K562 (cell line): ENCODE measurements around the gene PCF11. TPM values are rescaled to one million over a fixed set of nuclear protein-coding genes. Genes with fewer than 3 reads are reported as not detected.

ENCODE experiments used
- ATAC-seq: fragments of 200-7000 bp; cut with Tn5 transposase; 3 replicates; pipeline ENCODE4 v1.9.1; 2020; ENCODE audit warnings: moderate library complexity
- BruUV-seq: library from RNA; stranded (reverse); fragments of 400-500 nt; replicated peaks from 2 replicates; lab custom pipeline; 2021; lab: Mats Ljungman, UMichigan
- CTCF ChIA-PET: fragments of 300-600 bp; formaldehyde crosslinking; extraction: SDS; loops from one replicate; lab custom pipeline; 2021; ENCODE audit warnings: low intra/inter-chr PET ratio; lab: Yijun Ruan, JAX
- POLR2A ChIA-PET: fragments of 300-600, 350-650 bp; sonication (Branson Sonifier 250); formaldehyde crosslinking; extraction: SDS; loops from one replicate; lab custom pipeline; 2021; ENCODE audit warnings: antibody characterized with exemption, inconsistent platforms; lab: Yijun Ruan, JAX
- DNase-seq, 4 experiments: peaks; one replicate each; pipeline versions ENCODE4 v3.0.0 to v3.0.0-alpha.2; 2011 to 2018; ENCODE audit warnings: low spot score in 3 of 4, mixed read lengths in 3 of 4; ENCODE audit errors: extremely low read depth in 1 of 4
- FAIRE-seq: peaks from 2 replicates; lab custom pipeline; 2011; peaks lifted over from hg19 to GRCh38; lab: Jason Lieb, UNC
- H2AFZ ChIP-seq: 2 replicates; pipeline ENCODE4 v1.6.0; 2011; ENCODE audit warnings: low read depth, low read length, control low read depth, inconsistent platforms
- H3K27ac ChIP-seq: fragments of 200-600 bp; 3 replicates; pipeline ENCODE4 v1.8.0; 2011; ENCODE audit warnings: low read depth, mild to moderate bottlenecking, control low read depth, inconsistent platforms, low read length, moderate library complexity, mixed read lengths; ENCODE audit errors: extremely low read depth
- H3K27me3 ChIP-seq, 2 experiments: fragments of 300-600 bp in 1 of 2; 2 replicates in 1 of 2; 3 replicates in 1 of 2; pipeline versions ENCODE4 v1.6.0 to v1.8.0; 2011; ENCODE audit warnings: inconsistent platforms in 2 of 2, low read length in 2 of 2, mild to moderate bottlenecking in 1 of 2, mixed read lengths in 1 of 2, moderate library complexity in 1 of 2; ENCODE audit not compliant: control insufficient read depth in 2 of 2, insufficient read depth in 2 of 2
- H3K36me3 ChIP-seq: fragments of 300-600 bp; 3 replicates; pipeline ENCODE4 v1.8.0; 2011; ENCODE audit warnings: mild to moderate bottlenecking, low read length, inconsistent platforms; ENCODE audit not compliant: control insufficient read depth, insufficient read depth
- H3K4me1 ChIP-seq, 2 experiments: fragments of 200-600 bp in 1 of 2; replicated peaks in 1 of 2; 2 replicates in 1 of 2; 3 replicates in 1 of 2; pipeline versions ENCODE4 v1.5.1 to v1.8.0; 2011; ENCODE audit warnings: inconsistent platforms in 2 of 2, low read length in 2 of 2, mild to moderate bottlenecking in 1 of 2, mixed read lengths in 1 of 2, moderate library complexity in 1 of 2; ENCODE audit not compliant: control insufficient read depth in 2 of 2, insufficient read depth in 2 of 2
- H3K4me2 ChIP-seq: 2 replicates; pipeline ENCODE4 v1.6.1; 2011; ENCODE audit warnings: low read length, control low read depth, inconsistent platforms, mixed read lengths; ENCODE audit not compliant: insufficient read depth
- H3K4me3 ChIP-seq: fragments of 200-600 bp; sonication (generic), shearing (Covaris generic); 2 replicates; pipeline ENCODE4 v1.5.1; 2016; ENCODE audit warnings: control low read depth, inconsistent platforms
- H3K79me2 ChIP-seq: fragments of 200-600 bp; 3 replicates; pipeline ENCODE4 v1.8.0; 2011; ENCODE audit warnings: low read length, inconsistent platforms; ENCODE audit not compliant: control insufficient read depth, insufficient read depth
- H3K9ac ChIP-seq, 2 experiments: 2 replicates each; pipeline versions ENCODE4 v1.6.0 to v1.6.1; 2011; ENCODE audit warnings: low read depth in 2 of 2, low read length in 2 of 2, control low read depth in 1 of 2, inconsistent platforms in 1 of 2, mild to moderate bottlenecking in 1 of 2, mixed read lengths in 1 of 2; ENCODE audit not compliant: insufficient read depth in 1 of 2
- H3K9me1 ChIP-seq: one replicate; pipeline ENCODE4 v1.6.0; 2011; ENCODE audit warnings: inconsistent platforms, mild to moderate bottlenecking, low read length, moderate library complexity; ENCODE audit not compliant: control insufficient read depth, insufficient read depth
- H3K9me3 ChIP-seq: replicated peaks from 2 replicates; pipeline ENCODE4 v1.5.1; 2011; ENCODE audit warnings: low read depth, low read length, inconsistent platforms; ENCODE audit not compliant: control insufficient read depth, insufficient read depth
- H4K20me1 ChIP-seq: replicated peaks from 2 replicates; pipeline ENCODE4 v1.6.1; 2011; ENCODE audit warnings: low read length, inconsistent platforms, mixed read lengths; ENCODE audit not compliant: control insufficient read depth, insufficient read depth
- ESRRB ChIP-seq: fragments of 250-450 bp; sonication (Bioruptor Pico); IDR thresholded peaks from 2 replicates; pipeline ENCODE4 v1.5.0; 2020; ENCODE audit warnings: mild to moderate bottlenecking, moderate library complexity, borderline replicate concordance
- MAX ChIP-seq: sonication (generic); formaldehyde crosslinking; IDR thresholded peaks from 2 replicates; pipeline ENCODE4 v1.9.0; 2022; ENCODE audit warnings: mild to moderate bottlenecking, missing genetic modification reagents
- RAD21 ChIP-seq, 2 experiments: fragments of 250-450 bp in 1 of 2; fragments of 450-650 bp in 1 of 2; sonication (Bioruptor Pico) in 1 of 2; formaldehyde crosslinking in 1 of 2; IDR thresholded peaks in 1 of 2; conservative IDR thresholded peaks in 1 of 2; 2 replicates each; pipeline versions ENCODE4 v1.4.0 to v1.8.0; 2020 to 2022; ENCODE audit warnings: mild to moderate bottlenecking in 2 of 2, moderate library complexity in 1 of 2
- RAD51 ChIP-seq: fragments of 450-650 bp; IDR thresholded peaks from 2 replicates; pipeline ENCODE4 v1.7.1; 2016; ENCODE audit warnings: low read depth, mild to moderate bottlenecking, borderline replicate concordance
- RBM25 ChIP-seq: fragments of 200-400 bp; formaldehyde crosslinking; IDR thresholded peaks from 2 replicates; pipeline ENCODE4 v1.6.1; 2018; ENCODE audit warnings: low read length, low read depth, moderate library complexity; ENCODE audit not compliant: severe bottlenecking
- RFX5 ChIP-seq: IDR thresholded peaks from 2 replicates; pipeline ENCODE4 v1.6.1; 2011; ENCODE audit warnings: low read depth, mild to moderate bottlenecking, improper control_type of control experiment, low read length
- ZNF121 ChIP-seq: sonication (generic); formaldehyde crosslinking; conservative IDR thresholded peaks from 2 replicates; pipeline ENCODE4 v1.8.0; 2022; ENCODE audit warnings: missing genetic modification reagents
- WGBS: fragments of 100-300 bp; shearing (Covaris generic); methylation state at CpG from one replicate; pipeline ENCODE4 v1.1.6; 2016; ENCODE audit warnings: low coverage, mixed read lengths; ENCODE audit not compliant: insufficient coverage; ENCODE audit errors: missing lambda C conversion rate; 5-methylcytosine and 5-hydroxymethylcytosine counted together
- in situ Hi-C: fragments of 300-500 bp; cut with MboI; formaldehyde crosslinking; loops from 4 replicates; pipeline ENCODE4 v1.15.0; 2018; ENCODE audit warnings: inconsistent platforms, mixed read lengths
- intact Hi-C: fragments of 100-400 bp; cut with micrococcal nuclease; formaldehyde crosslinking; loops from 2 replicates; pipeline ENCODE4 v1.14.2; 2022
- polyA plus RNA-seq, 8 experiments: library from polyadenylated mRNA; depleted of rRNA in 4 of 8; stranded (reverse) in 5 of 8; unstranded in 3 of 8; fragments of >200 nt; fragmentation: Nextera tagmentation in 2 of 8; fragmentation: Illumina TruSeq in 1 of 8; extraction: Ambion mirVana in 2 of 8; extraction: Trizol in 1 of 8; gene quantifications; 2 replicates each; pipeline versions ENCODE4 v1.2.1 to v1.2.3, GENCODE V29; 2011 to 2014; ENCODE audit warnings: inconsistent platforms in 1 of 8, missing spikeins in 1 of 8
- total RNA-seq, 7 experiments: library from RNA; depleted of rRNA in 6 of 7; stranded (reverse); fragments of >200 nt in 6 of 7; fragmentation: Illumina TruSeq in 2 of 7; extraction: Trizol in 2 of 7; gene quantifications; 2 replicates each; pipeline versions ENCODE4 v1.2.1 to v1.2.3, GENCODE V29; 2011 to 2021; ENCODE audit warnings: low replicate concordance in 1 of 7
- TF ChIP-seq, protein P1 (sequence below): fragments of 450-650 bp; formaldehyde crosslinking; IDR thresholded peaks from 2 replicates; pipeline ENCODE4 v1.4.0; 2020; ENCODE audit warnings: mild to moderate bottlenecking, mixed read lengths
- TF ChIP-seq, protein P2 (sequence below), 2 experiments: fragments of 450-650 bp in 1 of 2; sonication (generic) in 1 of 2; formaldehyde crosslinking in 1 of 2; IDR thresholded peaks in 1 of 2; conservative IDR thresholded peaks in 1 of 2; 2 replicates each; pipeline versions ENCODE4 v1.6.1 to v1.8.1; 2016 to 2023; ENCODE audit warnings: mild to moderate bottlenecking in 2 of 2, moderate library complexity in 2 of 2, inconsistent platforms in 1 of 2, missing genetic modification reagents in 1 of 2

PCF11 gene
- total and polyA plus RNA-seq, 9 of the 15 experiments (the other 6 are each of a cell fraction or from before 2014, with no cell fraction given), result 9.3 to 91.6 (median 54.4) TPM

- ChIA-PET CTCF (no interaction called here), POLR2A (interaction anchor here (1.0 kb wide), 1 partner anchor 16 kb away, joined by 3 read pairs; no protein-coding TSS in a partner anchor)
- ATAC-seq (peak; percentile 7; the same call in 1 of the 3 replicates), FAIRE-seq (no peak), DNase-seq (no peak)
- Histone ChIP-seq H3K9me3 (no peaks in the 10 kb centered on the region), H2AFZ (peak overlapping the region; percentile 77), H3K9ac (no peak overlapping the region), H4K20me1 (no peaks in the 10 kb centered on the region), H3K27me3 (no peaks in the 10 kb centered on the region), H3K36me3 (no peaks in the 10 kb centered on the region), H3K9me1 (no peaks in the 10 kb centered on the region), H3K4me1 (peaks cover 0 to 6% of the 10 kb centered on the region in 2 experiments; a peak in 2 of 5 replicates), H3K79me2 (no peaks in the 10 kb centered on the region), H3K27ac (no peak overlapping the region), H3K4me3 (no peak overlapping the region), H3K4me2 (peak overlapping the region; percentile 21; the same call in 1 of the 2 replicates)
- TF ChIP-seq RFX5 (no peak), RAD51 (peak; percentile 27; the same call in 1 of the 2 replicates), RBM25 (peak; percentile 32), ESRRB (CRISPR knock-in tag) (no peak), ZNF121 (CRISPR knock-in tag) (peak; percentile 83), RAD21 (CRISPR knock-in tag; conservative IDR thresholded peaks at IDR 0.05 in 1 of 2, IDR thresholded peaks at IDR 0.05 in 1 of 2) (no peak), MAX (CRISPR knock-in tag) (no peak)
- TF ChIP-seq, protein P1, sequence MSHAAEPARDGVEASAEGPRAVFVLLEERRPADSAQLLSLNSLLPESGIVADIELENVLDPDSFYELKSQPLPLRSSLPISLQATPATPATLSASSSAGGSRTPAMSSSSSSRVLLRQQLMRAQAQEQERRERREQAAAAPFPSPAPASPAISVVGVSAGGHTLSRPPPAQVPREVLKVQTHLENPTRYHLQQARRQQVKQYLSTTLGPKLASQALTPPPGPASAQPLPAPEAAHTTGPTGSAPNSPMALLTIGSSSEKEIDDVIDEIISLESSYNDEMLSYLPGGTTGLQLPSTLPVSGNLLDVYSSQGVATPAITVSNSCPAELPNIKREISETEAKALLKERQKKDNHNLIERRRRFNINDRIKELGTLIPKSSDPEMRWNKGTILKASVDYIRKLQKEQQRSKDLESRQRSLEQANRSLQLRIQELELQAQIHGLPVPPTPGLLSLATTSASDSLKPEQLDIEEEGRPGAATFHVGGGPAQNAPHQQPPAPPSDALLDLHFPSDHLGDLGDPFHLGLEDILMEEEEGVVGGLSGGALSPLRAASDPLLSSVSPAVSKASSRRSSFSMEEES (CRISPR knock-in tag), result peak; percentile 80
- TF ChIP-seq, protein P2, sequence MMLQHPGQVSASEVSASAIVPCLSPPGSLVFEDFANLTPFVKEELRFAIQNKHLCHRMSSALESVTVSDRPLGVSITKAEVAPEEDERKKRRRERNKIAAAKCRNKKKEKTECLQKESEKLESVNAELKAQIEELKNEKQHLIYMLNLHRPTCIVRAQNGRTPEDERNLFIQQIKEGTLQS (IDR thresholded peaks at IDR 0.05), result 0 out of 2 replicates have a peak, but pooled peaks have one; percentile 14
- TF ChIP-seq, protein P2 (CRISPR knock-in tag; conservative IDR thresholded peaks at IDR 0.05), result no peak
- in situ Hi-C loops (no loop called here), intact Hi-C loops (loop anchor here (2.0 kb wide), 1 partner anchor 41 kb away; the partner anchor contains the start of gene PCF11)
- 59% methylated on average over 3 of the region's 3 CpGs for WGBS
- BruUV-seq, result no TSS peak
Measured at GRCh38 chr11:83116015-83116641, 40.8 kb upstream of the PCF11 start.
